GM12872 (cell line): ENCODE results near the gene MOGAT1.

Experiments used
- TF ChIP-seq, protein P1 (sequence below): IDR thresholded peaks from 3 replicates; pipeline ENCODE4 v1.5.1; 2011; ENCODE audit warnings: low read depth, mild to moderate bottlenecking, low read length, moderate library complexity; ENCODE audit not compliant: insufficient read depth

Gene MOGAT1

GRCh38 chr2:222641336-222641735 lies 30.1 kb upstream of the MOGAT1 start:
- TF ChIP-seq, protein P1, sequence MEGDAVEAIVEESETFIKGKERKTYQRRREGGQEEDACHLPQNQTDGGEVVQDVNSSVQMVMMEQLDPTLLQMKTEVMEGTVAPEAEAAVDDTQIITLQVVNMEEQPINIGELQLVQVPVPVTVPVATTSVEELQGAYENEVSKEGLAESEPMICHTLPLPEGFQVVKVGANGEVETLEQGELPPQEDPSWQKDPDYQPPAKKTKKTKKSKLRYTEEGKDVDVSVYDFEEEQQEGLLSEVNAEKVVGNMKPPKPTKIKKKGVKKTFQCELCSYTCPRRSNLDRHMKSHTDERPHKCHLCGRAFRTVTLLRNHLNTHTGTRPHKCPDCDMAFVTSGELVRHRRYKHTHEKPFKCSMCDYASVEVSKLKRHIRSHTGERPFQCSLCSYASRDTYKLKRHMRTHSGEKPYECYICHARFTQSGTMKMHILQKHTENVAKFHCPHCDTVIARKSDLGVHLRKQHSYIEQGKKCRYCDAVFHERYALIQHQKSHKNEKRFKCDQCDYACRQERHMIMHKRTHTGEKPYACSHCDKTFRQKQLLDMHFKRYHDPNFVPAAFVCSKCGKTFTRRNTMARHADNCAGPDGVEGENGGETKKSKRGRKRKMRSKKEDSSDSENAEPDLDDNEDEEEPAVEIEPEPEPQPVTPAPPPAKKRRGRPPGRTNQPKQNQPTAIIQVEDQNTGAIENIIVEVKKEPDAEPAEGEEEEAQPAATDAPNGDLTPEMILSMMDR = no peak

DNA sequence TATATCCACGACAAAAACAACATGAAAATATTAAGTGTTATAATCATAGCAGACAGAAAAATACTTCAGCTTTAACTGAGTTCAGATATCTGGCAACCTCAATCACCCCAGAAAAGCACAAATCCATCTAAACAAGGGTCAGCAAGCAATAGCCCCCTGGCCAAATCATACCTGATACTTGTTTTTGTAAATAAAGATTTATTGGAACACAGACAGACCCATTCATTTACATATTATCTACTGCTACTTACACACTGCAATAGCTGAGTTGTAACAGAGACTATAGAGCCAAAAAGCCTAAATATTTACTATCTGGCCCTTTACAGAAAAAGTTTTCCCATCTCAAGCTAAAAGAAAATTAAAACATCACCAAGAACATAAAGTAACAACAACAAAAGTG lies 28.3 kb upstream of the MOGAT1 start:
- TF ChIP-seq, protein P1 = no peak

DNA sequence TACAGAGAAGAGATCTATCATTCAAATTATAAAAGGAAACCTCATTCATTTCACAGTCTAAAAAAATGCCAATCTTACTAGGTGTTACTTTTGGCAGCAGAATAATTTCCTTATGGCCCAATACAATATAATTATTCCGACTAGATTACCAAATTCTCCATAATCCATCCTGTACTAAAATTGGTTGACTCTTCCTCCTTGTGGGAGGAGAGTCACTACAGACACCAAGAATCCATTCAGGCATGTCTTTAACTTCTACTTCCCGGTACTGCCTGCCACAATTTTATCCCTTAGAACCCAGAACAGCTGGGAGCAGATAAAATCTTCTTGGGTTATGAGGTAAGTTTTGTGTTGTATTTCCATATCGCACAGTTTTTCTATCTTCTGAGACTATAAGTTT lies 25.4 kb upstream of the MOGAT1 start:
- TF ChIP-seq, protein P1 = no peak

- TF ChIP-seq, protein P1 = no peak
Observed at GRCh38 chr2:222649801-222650200, 21.7 kb upstream of the MOGAT1 start.

DNA sequence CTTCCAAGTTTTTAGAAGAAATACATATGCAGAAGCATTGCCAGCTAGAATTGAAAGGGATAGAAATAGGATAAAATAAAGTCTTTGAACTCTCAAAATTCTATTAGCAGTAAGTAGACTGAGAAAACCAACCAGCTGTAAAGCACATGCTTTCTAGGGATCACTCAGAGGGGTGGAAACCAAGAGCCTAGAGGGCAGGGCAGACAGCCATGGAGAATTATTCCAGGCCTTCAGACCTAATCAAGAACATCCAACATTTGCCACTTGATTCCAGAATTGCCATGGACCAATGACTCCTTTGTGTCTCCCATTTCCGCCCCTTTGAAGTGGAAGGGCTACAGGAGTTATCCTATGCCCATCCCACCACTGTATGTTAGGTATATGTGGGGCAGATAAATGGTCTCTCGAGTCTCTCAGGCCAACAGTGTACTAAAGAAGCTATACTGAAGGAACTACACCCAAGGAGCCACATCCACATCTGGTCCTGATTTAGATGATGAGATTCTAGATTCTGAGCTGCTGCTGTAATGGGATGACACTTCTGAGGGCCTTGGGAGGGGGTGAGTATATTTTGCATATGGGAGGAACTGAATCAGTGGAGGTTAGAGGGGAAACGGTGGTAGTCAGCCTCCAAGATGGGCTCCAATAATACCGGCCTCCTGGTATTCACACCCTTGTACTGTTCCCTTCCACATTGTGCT lies 19.6 kb upstream of the MOGAT1 start:
- TF ChIP-seq, protein P1 = no peak

GRCh38 chr2:222652491-222653255 lies 18.8 kb upstream of the MOGAT1 start:
- TF ChIP-seq, protein P1 = no peak

GRCh38 chr2:222653280-222653679 lies 18.2 kb upstream of the MOGAT1 start:
- TF ChIP-seq, protein P1 = no peak
